Mesendoderm (in vitro differentiated cells): ENCODE measurements around the gene SLC25A42.

Experiments used
- DNase-seq: peaks from one replicate; pipeline ENCODE4 v3.0.0; 2013
- H2AK5ac ChIP-seq: 2 replicates; pipeline ENCODE4 v1.6.1; 2013; ENCODE audit warnings: low read length, inconsistent platforms
- H2BK120ac ChIP-seq: 2 replicates; pipeline ENCODE4 v1.6.1; 2013; ENCODE audit warnings: low read depth, mild to moderate bottlenecking, low read length, moderate library complexity, mixed read lengths
- H2BK15ac ChIP-seq: replicated peaks from 2 replicates; pipeline ENCODE4 v1.6.1; 2013; ENCODE audit warnings: low read depth, mild to moderate bottlenecking, moderate library complexity
- H2BK5ac ChIP-seq: 2 replicates; pipeline ENCODE4 v1.6.1; 2013; ENCODE audit warnings: low read length, inconsistent platforms
- H3K18ac ChIP-seq: 2 replicates; pipeline ENCODE4 v1.6.1; 2013; ENCODE audit warnings: mild to moderate bottlenecking, low read length, mixed read lengths
- H3K23ac ChIP-seq: one replicate; pipeline ENCODE4 v1.6.1; 2013; ENCODE audit warnings: low read length
- H3K27ac ChIP-seq: 2 replicates; pipeline ENCODE4 v1.5.1; 2013; ENCODE audit warnings: low read depth, mild to moderate bottlenecking, inconsistent platforms, low read length, moderate library complexity
- H3K27me3 ChIP-seq: 2 replicates; pipeline ENCODE4 v1.6.1; 2013; ENCODE audit warnings: low read length, control low read depth, mild to moderate bottlenecking, inconsistent platforms; ENCODE audit not compliant: insufficient read depth, poor library complexity
- H3K36me3 ChIP-seq: 2 replicates; pipeline ENCODE4 v1.6.1; 2013; ENCODE audit warnings: low read length, inconsistent platforms; ENCODE audit not compliant: control insufficient read depth, insufficient read depth
- H3K4ac ChIP-seq: one replicate; pipeline ENCODE4 v1.6.1; 2013; ENCODE audit warnings: low read depth, mild to moderate bottlenecking, low read length, moderate library complexity
- H3K4me1 ChIP-seq: 2 replicates; pipeline ENCODE4 v1.6.1; 2013; ENCODE audit warnings: low read depth, low read length, inconsistent platforms; ENCODE audit not compliant: control insufficient read depth
- H3K4me2 ChIP-seq: 2 replicates; pipeline ENCODE4 v1.6.1; 2013; ENCODE audit warnings: low read length
- H3K4me3 ChIP-seq: 2 replicates; pipeline ENCODE4 v1.5.1; 2013; ENCODE audit warnings: mild to moderate bottlenecking, low read length
- H3K56ac ChIP-seq: one replicate; pipeline ENCODE4 v1.6.1; 2013; ENCODE audit warnings: low read length
- H3K79me1 ChIP-seq: 2 replicates; pipeline ENCODE4 v1.6.1; 2013; ENCODE audit warnings: low read length, inconsistent platforms
- H3K79me2 ChIP-seq: 2 replicates; pipeline ENCODE4 v1.6.1; 2013; ENCODE audit warnings: mild to moderate bottlenecking, low read length; ENCODE audit not compliant: control insufficient read depth, insufficient read depth
- H3K9ac ChIP-seq: 2 replicates; pipeline ENCODE4 v1.6.1; 2013; ENCODE audit warnings: low read length, inconsistent platforms
- H4K5ac ChIP-seq: one replicate; pipeline ENCODE4 v1.6.1; 2013; ENCODE audit warnings: low read length
- H4K8ac ChIP-seq: one replicate; pipeline ENCODE4 v1.6.1; 2013; ENCODE audit warnings: low read depth, mild to moderate bottlenecking, control low read depth, low read length, moderate library complexity
- WGBS: extraction: QIAGEN DNeasy Blood & Tissue Kit; methylation state at CpG from one replicate; pipeline ENCODE4 v1.1.7; 2013; ENCODE audit warnings: low lambda C conversion rate, missing lambda C conversion rate; ENCODE audit not compliant: insufficient coverage; ENCODE audit errors: extremely low coverage; 5-methylcytosine and 5-hydroxymethylcytosine counted together

SLC25A42 gene

GRCh38 chr19:19055701-19056100 is 8.1 kb upstream of the SLC25A42 start:
- no peak overlapping the region for H3K18ac ChIP-seq
- no peak overlapping the region for H3K4me2 ChIP-seq
- H4K5ac ChIP-seq = no peak overlapping the region
- no peak overlapping the region for H2BK5ac ChIP-seq
- H3K9ac ChIP-seq = no peak overlapping the region
- H3K23ac ChIP-seq = no peak overlapping the region
- H3K27me3 ChIP-seq = no peaks in the 10 kb centered on the region
- no peak overlapping the region for H4K8ac ChIP-seq
- H3K79me1 ChIP-seq = no peaks in the 10 kb centered on the region
- H2AK5ac ChIP-seq = no peak overlapping the region
- no CpG with 5 or more reads among the region's 13 CpGs for WGBS
- no peak overlapping the region for H2BK15ac ChIP-seq
- H3K4me1 ChIP-seq = no peaks in the 10 kb centered on the region
- no peak overlapping the region for H3K56ac ChIP-seq
- no peak overlapping the region for H3K4me3 ChIP-seq
- no peak overlapping the region for H3K27ac ChIP-seq
- DNase-seq = no peak
- H2BK120ac ChIP-seq = no peak overlapping the region
- H3K36me3 ChIP-seq = peaks cover 17% of the 10 kb centered on the region
- no peak overlapping the region for H3K4ac ChIP-seq
- no peaks in the 10 kb centered on the region for H3K79me2 ChIP-seq

GRCh38 chr19:19056636-19057275 is 7.0 kb upstream of the SLC25A42 start:
- Histone ChIP-seq H4K5ac (no peak overlapping the region), H3K56ac (no peak overlapping the region), H3K4me1 (no peaks in the 10 kb centered on the region), H3K36me3 (peaks cover 14% of the 10 kb centered on the region), H3K27ac (no peak overlapping the region), H3K27me3 (no peaks in the 10 kb centered on the region), H3K79me1 (no peaks in the 10 kb centered on the region), H2BK5ac (no peak overlapping the region), H3K79me2 (no peaks in the 10 kb centered on the region), H4K8ac (no peak overlapping the region), H3K18ac (no peak overlapping the region), H2BK120ac (no peak overlapping the region), H2AK5ac (no peak overlapping the region), H3K9ac (no peak overlapping the region), H3K23ac (no peak overlapping the region), H2BK15ac (no peak overlapping the region), H3K4me3 (no peak overlapping the region), H3K4me2 (no peak overlapping the region), H3K4ac (no peak overlapping the region)
- no peak for DNase-seq
- no CpG with 5 or more reads among the region's 9 CpGs for WGBS

- Histone ChIP-seq H3K9ac (no peak overlapping the region), H3K27me3 (no peaks in the 10 kb centered on the region), H3K4me3 (no peak overlapping the region), H3K27ac (no peak overlapping the region), H3K79me1 (no peaks in the 10 kb centered on the region), H3K56ac (no peak overlapping the region), H2AK5ac (no peak overlapping the region), H4K8ac (no peak overlapping the region), H2BK15ac (no peak overlapping the region), H3K4ac (no peak overlapping the region), H3K36me3 (peaks cover 14% of the 10 kb centered on the region), H2BK5ac (no peak overlapping the region), H4K5ac (no peak overlapping the region), H3K23ac (no peak overlapping the region), H3K79me2 (no peaks in the 10 kb centered on the region), H3K4me1 (no peaks in the 10 kb centered on the region), H2BK120ac (no peak overlapping the region), H3K18ac (no peak overlapping the region), H3K4me2 (no peak overlapping the region)
- WGBS = no CpG with 5 or more reads among the region's 13 CpGs
- DNase-seq = no peak
Observed at GRCh38 chr19:19057317-19057716, 6.5 kb upstream of the SLC25A42 start.

DNA sequence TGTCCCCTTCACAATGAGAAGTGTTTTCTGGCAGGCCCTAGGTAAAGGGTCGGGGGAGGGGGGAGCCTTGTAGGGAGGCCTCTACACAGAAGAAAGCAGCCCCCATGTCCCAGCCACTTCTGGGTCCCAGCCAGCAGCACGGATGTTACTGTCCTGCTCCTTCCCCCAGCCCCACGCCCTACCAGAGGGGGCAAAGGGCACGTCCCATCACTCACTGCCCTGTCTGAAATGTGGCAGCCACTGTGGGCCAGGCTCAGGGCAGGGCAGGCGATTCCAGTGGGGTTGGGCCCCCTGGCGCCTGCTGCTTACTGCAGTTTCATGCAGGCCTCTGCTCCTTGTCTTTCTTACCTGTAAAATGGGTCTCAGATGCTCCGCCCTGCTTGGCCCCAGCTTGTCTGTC is 6.1 kb upstream of the SLC25A42 start:
- no peak overlapping the region for H2BK120ac ChIP-seq
- H3K79me2 ChIP-seq = no peaks in the 10 kb centered on the region
- no peak overlapping the region for H3K23ac ChIP-seq
- no peak overlapping the region for H4K8ac ChIP-seq
- no peaks in the 10 kb centered on the region for H3K27me3 ChIP-seq
- H2BK5ac ChIP-seq = no peak overlapping the region
- no peak overlapping the region for H3K4me3 ChIP-seq
- no peak overlapping the region for H3K4ac ChIP-seq
- WGBS = no CpG with 5 or more reads among the region's 7 CpGs
- no peaks in the 10 kb centered on the region for H3K79me1 ChIP-seq
- no peak overlapping the region for H3K9ac ChIP-seq
- H2AK5ac ChIP-seq = no peak overlapping the region
- H4K5ac ChIP-seq = no peak overlapping the region
- H3K27ac ChIP-seq = no peak overlapping the region
- H3K4me1 ChIP-seq = no peaks in the 10 kb centered on the region
- no peak overlapping the region for H2BK15ac ChIP-seq
- H3K56ac ChIP-seq = no peak overlapping the region
- H3K18ac ChIP-seq = no peak overlapping the region
- DNase-seq = no peak
- peaks cover 14% of the 10 kb centered on the region for H3K36me3 ChIP-seq
- no peak overlapping the region for H3K4me2 ChIP-seq

DNA sequence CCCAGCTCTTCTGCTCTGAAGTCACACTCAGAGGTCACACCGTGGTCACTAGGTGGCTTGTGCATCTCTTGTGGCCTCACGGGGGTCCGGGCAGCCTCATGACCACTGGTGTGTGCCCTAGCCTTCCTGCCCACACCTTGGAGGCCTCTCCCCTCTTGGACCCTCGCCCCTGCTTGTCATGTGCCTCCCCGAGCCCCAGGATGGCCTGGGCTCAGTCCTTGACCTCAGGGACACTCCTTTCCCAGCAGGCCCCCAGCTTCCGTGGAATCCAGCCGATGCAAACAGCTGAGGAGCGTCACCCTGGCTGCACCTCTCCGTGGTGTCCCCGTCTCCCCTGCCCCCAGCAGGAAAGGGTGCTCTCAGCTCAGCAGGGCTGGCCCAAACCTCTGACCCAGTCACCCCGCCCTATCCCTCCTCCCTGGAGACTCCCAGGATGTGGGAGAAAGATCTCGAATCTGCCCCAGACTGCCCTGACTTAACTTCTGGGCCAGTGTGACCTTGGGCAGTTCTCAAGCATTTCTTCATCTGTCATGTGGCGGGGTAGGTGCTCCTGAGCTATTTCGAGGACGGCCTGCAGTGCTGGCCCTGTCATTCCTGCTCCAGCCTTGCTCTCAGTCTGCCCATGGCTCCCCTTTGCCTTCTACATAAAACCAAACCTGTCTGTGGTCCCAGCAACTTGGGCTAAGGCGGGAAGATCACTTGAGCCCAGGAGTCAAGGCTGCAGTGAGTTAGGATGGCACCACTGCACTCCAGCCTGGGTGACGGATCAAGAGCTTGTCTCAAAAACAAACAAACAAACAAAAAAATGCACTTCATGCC is 4.6 kb upstream of the SLC25A42 start:
- Histone ChIP-seq H3K9ac (no peak overlapping the region), H2AK5ac (no peak overlapping the region), H4K8ac (no peak overlapping the region), H3K4me3 (no peak overlapping the region), H3K79me1 (no peaks in the 10 kb centered on the region), H2BK15ac (no peak overlapping the region), H3K18ac (no peak overlapping the region), H3K27me3 (no peaks in the 10 kb centered on the region), H2BK120ac (no peak overlapping the region), H3K4me2 (no peak overlapping the region), H4K5ac (no peak overlapping the region), H3K36me3 (peaks cover 14% of the 10 kb centered on the region), H3K4ac (no peak overlapping the region), H3K56ac (no peak overlapping the region), H3K27ac (no peak overlapping the region), H3K79me2 (no peaks in the 10 kb centered on the region), H3K23ac (no peak overlapping the region), H3K4me1 (peaks cover 2% of the 10 kb centered on the region), H2BK5ac (no peak overlapping the region)
- DNase-seq = no peak
- no CpG with 5 or more reads among the region's 17 CpGs for WGBS
